GF-D8 (cell line): Measurements from ENCODE around the gene DDX47.
"Not testable (repeated sequence)": the region's sequence is repeated elsewhere in the genome, so short reads cannot be mapped to it uniquely, and the experiment has no call there.

Experiments
- DNase-seq: peaks from one replicate; lab custom pipeline; 2025; lab: John Stamatoyannopoulos, UW

Gene DDX47

GRCh38 chr12:12822886-12823285, 9.7 kb downstream of the DDX47 start:
- DNase-seq: no peak

- no peak for DNase-seq
These were observed 10.2 kb downstream of the DDX47 start for GRCh38 chr12:12823300-12823699.

GRCh38 chr12:12823811-12824210, 10.7 kb downstream of the DDX47 start:
- no peak for DNase-seq

GRCh38 chr12:12835378-12836146, 22.4 kb downstream of the DDX47 start:
- no peak for DNase-seq

GRCh38 chr12:12836571-12836970, 23.4 kb downstream of the DDX47 start:
- no peak for DNase-seq

- DNase-seq: no peak
These were observed 24.1 kb downstream of the DDX47 start for GRCh38 chr12:12837025-12837812.

GRCh38 chr12:12837813-12838153, 24.6 kb downstream of the DDX47 start:
- DNase-seq: no peak

- no peak for DNase-seq
These were observed 25.9 kb downstream of the DDX47 start for GRCh38 chr12:12839003-12839395.

GRCh38 chr12:12839439-12839838, 26.3 kb downstream of the DDX47 start:
- not testable (repeated sequence) for DNase-seq

- DNase-seq: no peak
These were observed 26.9 kb downstream of the DDX47 start for GRCh38 chr12:12839873-12840579.

- DNase-seq: no peak
These were observed 27.4 kb downstream of the DDX47 start for GRCh38 chr12:12840580-12840899.

- DNase-seq: not testable (repeated sequence)
These were observed 28.3 kb downstream of the DDX47 start for GRCh38 chr12:12841428-12841827.

- no peak for DNase-seq
These were observed 32.7 kb downstream of the DDX47 start for GRCh38 chr12:12845794-12846243.

- not testable (repeated sequence) for DNase-seq
These were observed 33.6 kb downstream of the DDX47 start for GRCh38 chr12:12846780-12847179.

GRCh38 chr12:12853435-12853834, 40.3 kb downstream of the DDX47 start:
- DNase-seq: no peak

GRCh38 chr12:12859690-12860089, 46.5 kb downstream of the DDX47 start:
- no peak for DNase-seq

- no peak for DNase-seq
These were observed 51.1 kb downstream of the DDX47 start for GRCh38 chr12:12864243-12864642.

- no peak for DNase-seq
These were observed 55.5 kb downstream of the DDX47 start for GRCh38 chr12:12868477-12869235.

- no peak for DNase-seq
These were observed 57.3 kb downstream of the DDX47 start for GRCh38 chr12:12870465-12870864.

GRCh38 chr12:12871587-12872138, 58.5 kb downstream of the DDX47 start:
- no peak for DNase-seq

GRCh38 chr12:12872139-12872933, 59.2 kb downstream of the DDX47 start:
- no peak for DNase-seq
